HFF-Myc (cell line): ENCODE measurements around the gene ARAP1.
"Not testable (repeated sequence)": the region's sequence is repeated elsewhere in the genome, so short reads cannot be mapped to it uniquely, and the experiment has no call there.

ENCODE experiments used
- DNase-seq: peaks from one replicate; pipeline ENCODE4 v3.0.0-alpha.2; 2011; ENCODE audit warnings: low read depth; ENCODE audit errors: extremely low read depth
- H3K4me3 ChIP-seq: replicated peaks from 2 replicates; pipeline ENCODE4 v1.5.1; 2011; ENCODE audit warnings: low read depth, mild to moderate bottlenecking, control low read depth, low read length
- TF ChIP-seq, protein P1 (sequence below): IDR thresholded peaks from 2 replicates; pipeline ENCODE4 v1.5.1; 2012; ENCODE audit warnings: mild to moderate bottlenecking, low read depth, low read length, control low read depth; ENCODE audit errors: missing control alignments

Gene ARAP1

DNA sequence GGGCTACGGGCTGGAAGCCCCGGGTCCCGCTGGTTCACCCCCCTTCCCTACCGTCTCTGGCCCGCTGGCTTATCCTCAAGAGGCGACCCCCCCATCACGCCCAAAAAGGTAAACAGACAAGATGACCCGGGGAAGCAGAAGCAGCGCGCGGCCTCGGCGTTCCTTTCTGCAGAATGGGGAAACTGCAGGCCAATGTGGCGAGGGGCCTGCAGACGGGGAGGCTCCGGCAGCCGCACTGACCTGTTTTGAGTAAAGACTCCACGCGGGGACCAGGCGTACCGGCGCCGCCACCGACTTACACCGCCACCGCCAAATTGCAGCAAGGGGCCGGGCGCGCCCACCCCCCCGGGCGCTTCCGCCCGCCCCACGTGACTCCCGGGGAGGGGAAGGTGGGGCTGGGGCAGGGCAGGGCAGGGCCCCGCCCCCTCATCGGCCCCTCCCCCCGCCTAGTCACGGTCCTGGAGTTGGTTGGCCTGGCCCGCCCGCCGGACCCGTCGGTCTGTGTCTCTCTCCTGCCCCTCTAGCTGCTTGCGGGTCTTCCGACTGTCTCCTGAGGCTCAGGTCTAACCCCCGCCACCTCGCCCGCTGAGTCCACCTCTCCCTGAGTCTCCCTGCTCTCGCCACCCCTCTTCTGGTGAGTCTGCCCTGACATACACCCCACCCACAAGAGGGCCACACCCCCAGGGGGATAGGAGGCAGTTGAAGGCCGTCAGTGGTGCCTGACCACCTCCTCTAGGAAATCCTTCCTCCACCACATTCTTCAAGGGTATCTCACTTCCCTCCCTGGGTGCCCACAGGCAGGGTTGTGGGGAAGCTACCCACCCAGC is at the start of gene ARAP1:
TSS of gene ARAP1 (minus strand) at position 321 of the 827 bp plus-strand sequence. CDS start 25,280 bp downstream, outside the sequence.
- TF ChIP-seq, protein P1, sequence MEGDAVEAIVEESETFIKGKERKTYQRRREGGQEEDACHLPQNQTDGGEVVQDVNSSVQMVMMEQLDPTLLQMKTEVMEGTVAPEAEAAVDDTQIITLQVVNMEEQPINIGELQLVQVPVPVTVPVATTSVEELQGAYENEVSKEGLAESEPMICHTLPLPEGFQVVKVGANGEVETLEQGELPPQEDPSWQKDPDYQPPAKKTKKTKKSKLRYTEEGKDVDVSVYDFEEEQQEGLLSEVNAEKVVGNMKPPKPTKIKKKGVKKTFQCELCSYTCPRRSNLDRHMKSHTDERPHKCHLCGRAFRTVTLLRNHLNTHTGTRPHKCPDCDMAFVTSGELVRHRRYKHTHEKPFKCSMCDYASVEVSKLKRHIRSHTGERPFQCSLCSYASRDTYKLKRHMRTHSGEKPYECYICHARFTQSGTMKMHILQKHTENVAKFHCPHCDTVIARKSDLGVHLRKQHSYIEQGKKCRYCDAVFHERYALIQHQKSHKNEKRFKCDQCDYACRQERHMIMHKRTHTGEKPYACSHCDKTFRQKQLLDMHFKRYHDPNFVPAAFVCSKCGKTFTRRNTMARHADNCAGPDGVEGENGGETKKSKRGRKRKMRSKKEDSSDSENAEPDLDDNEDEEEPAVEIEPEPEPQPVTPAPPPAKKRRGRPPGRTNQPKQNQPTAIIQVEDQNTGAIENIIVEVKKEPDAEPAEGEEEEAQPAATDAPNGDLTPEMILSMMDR = no peak
- DNase-seq = no peak
- H3K4me3 ChIP-seq = peak within 1 kb of the TSS; percentile 79

DNA sequence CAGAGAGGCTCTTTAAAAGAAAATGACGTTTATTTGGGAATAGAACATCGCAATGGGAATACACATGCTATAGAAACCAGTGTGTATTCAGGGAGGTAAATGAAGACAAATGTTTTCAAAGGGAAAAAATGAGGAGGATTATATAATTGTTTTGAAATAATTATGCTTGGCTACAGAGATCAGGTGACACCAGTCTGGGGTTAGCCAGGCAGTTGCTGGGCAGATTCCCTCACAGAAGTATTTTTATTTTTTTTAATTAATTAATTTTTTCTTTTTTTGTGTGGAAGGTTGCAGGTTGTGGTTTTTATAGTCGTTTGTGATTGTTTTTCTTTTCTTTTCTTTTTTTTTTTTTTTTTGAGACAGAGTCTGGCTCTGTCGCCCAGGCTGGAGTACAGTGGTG is 47.2 kb upstream of the ARAP1 start:
- TF ChIP-seq, protein P1 = no peak
- no peak overlapping the region for H3K4me3 ChIP-seq
- no peak for DNase-seq

DNA sequence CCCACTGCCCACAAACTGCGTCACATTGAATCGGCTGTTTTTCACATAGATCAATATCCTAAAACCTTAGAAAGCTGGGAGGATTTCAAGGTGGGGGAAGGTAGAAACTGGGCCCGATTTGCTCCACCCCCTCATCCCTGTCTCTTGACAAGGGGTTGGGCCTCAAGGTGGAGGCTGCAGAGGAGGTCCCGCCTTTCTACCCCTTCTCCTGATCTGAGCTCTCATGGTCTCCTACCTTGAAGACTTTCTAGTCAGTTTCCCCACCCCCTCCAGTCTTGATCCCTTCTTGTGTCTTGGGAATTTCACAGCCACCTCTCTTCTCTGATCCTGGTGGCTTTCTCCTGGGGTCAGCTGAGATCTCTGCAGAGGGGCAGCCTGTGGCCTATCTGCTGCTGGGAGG is 46.2 kb upstream of the ARAP1 start:
- TF ChIP-seq, protein P1 = no peak
- H3K4me3 ChIP-seq = no peak overlapping the region
- no peak for DNase-seq

DNA sequence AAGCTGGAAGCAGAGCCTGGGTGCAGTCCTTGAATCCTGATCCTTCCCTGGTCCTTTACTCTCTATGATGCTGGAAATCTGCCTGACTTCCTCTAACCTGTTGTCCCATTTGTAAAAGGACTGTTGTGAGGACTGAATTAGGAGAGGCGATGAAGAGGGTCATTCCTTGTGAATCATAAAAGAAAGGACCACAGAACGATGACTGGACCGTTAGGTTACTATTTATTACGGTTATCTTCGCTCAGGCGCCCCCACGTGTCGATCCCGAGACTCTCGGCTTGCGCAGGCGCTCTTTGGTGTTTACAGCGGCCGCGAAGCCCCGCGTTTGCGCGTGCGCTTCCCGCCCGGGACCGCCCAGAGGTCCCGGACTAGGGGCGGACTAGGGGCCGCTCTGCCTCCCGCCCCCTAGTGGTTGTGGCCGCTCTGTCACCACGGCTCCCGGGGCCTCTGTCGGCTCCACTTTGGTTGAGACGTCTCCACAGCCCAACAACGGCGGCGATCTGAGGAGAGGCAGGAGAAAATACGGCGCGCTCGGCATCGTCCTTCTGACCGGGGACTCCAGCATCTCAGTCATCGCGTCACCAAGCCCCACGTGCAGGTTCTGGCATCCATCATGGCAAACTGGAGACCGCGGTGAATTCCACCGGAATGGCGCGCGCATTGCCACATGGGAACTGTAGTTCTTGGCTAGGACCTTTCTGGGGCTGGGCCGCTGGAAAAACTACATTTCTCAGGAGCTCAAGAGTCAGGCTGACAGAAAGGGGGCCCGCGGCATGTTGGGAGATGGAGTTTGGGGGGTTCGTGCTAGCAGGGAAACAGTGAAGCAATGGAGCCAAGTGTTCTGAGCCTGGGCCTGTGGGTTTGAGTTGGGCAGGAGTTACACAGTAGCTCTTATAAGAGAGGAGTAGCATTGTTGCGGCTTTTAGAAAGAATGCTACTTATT is 41.5 kb upstream of the ARAP1 start, which contains the start of gene STARD10:
TSS of gene STARD10 (minus strand) at position 623 of the 943 bp plus-strand sequence. CDS start 12,866 bp downstream, outside the sequence.
- TF ChIP-seq, protein P1 = peak; percentile 87
- peak within 1 kb of the TSS; percentile 52 for H3K4me3 ChIP-seq
- peak; percentile 88 for DNase-seq

DNA sequence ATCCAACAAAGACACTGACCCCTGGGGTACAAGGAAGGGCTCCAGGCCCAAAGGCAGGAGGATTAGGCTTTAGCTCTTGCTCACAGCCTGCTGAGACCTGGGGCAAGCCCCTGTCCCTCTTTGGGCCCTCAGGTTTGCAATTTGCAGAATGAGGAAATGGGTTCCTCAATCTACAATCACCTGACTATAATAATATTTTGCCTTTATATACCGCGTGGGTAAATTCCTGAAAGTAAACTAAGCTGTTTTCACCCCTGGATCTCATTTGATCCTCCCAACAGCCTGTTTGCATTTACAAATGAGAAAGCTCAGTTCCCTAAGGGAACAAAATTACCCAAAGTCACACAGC is 40.8 kb upstream of the ARAP1 start:
- peak overlapping the region; percentile 52 for H3K4me3 ChIP-seq
- TF ChIP-seq, protein P1 = no peak
- DNase-seq = no peak

DNA sequence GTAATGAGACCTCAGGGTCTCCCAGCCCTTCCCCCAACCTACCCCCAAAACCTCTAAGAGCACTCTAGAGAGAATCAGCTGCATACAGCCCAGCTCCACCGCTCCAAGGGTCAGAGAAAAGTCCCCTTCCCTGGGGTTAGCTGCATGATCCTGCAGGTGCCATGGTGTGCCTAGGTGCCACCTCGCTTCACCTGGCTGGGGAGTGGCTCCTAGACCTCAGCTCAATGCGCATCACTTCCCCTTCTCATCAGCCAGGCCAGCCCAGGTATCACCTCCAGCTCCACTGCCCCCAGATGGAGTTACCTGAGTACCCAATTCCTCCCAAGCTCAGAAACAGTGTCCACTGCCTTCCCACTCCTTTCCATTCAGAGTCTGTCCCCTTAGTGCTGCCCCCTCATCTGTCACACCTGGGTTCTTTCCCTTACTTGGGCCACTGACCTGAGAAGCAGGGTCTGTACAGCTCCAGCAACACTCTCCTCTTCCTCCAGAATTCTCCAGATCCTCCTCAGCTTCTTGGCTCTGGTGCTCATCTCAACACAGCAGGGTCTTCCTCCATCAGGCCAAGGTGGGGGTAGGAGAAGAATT is 40.3 kb upstream of the ARAP1 start:
- DNase-seq = no peak
- H3K4me3 ChIP-seq = no peak overlapping the region
- TF ChIP-seq, protein P1 = no peak

DNA sequence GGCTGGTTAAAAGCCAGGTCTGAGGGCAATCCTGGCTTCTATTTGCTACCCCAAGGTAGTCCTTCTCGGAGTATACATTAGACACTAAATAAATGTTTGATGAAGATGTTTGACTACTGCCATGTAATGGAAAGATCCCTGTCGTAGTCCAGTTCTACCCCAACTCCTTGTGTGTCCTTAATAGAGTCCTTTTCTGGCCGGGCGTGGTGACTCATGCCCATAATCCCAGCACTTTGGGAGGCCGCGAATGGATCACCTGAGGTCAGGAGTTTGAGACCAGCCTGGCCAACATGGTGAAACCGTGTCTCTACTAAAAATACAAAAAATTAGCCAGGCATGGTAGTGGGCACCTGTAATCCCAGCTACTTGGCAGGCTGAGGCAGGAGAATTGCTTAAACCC is 39.0 kb upstream of the ARAP1 start:
- DNase-seq, H3K4me3 ChIP-seq: not testable (repeated sequence)
